HG02943 (cell line): Measurements from ENCODE around the gene CDC42EP5.
"Not testable (repeated sequence)": the region's sequence is repeated elsewhere in the genome, so short reads cannot be mapped to it uniquely, and the experiment has no call there.

ENCODE experiments used
- ATAC-seq: cut with Tn5 transposase; IDR thresholded peaks from one replicate; pipeline ENCODE4 v1.9.1; 2021; ENCODE audit warnings: mild to moderate bottlenecking, low read depth, moderate library complexity; ENCODE audit not compliant: unreplicated experiment

The CDC42EP5 gene

DNA sequence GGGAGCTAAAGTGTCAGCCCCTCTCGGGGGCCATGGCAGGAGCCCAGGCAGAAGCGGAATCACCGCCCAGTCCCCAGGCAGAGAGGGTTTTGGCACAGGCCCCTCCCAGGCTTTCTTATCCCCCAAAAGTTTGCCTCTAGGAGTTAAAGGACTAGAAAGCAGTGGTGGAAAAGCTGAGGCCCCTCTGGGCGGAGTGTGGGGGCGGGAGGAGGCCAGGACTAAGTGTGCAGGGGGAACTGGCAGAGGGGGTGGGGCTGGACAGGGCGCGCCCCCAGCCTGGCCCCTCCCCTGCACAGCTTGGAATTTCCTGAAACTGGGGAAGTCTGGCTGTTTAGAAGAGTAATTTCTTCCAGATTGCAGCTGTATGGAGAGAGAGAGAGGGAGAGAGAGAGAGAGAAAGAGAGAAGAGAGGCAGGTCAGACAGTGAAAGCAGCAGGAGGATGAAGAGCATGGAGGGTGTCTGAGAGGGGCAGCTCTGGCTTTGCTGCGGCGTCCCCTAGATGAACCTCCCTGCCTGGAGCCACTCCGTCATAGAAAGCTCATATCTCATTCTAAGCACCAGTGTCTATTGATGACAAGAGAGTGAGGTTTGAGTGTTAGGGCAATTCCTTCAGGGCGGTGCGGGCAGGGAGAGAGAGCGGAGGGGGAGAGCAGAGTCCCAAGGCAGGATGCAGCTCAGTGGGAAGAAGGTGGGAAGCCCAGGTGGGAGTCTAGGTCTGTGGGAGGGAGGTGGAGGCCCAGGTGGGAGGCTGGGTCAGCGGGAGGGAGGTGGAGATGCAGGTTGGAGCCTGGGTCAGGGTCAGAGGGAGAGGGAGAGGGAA is at the start of gene CDC42EP5:
Gene CDC42EP5, minus strand, starts transcription at position 226 of the 821 bp plus-strand sequence. CDS start 7,749 bp downstream, outside the sequence.
- ATAC-seq: no peak

- ATAC-seq: no peak
Observed at GRCh38 chr19:54521860-54522513, 48.9 kb upstream of the CDC42EP5 start.

GRCh38 chr19:54521022-54521859 is 48.1 kb upstream of the CDC42EP5 start:
- ATAC-seq: no peak

DNA sequence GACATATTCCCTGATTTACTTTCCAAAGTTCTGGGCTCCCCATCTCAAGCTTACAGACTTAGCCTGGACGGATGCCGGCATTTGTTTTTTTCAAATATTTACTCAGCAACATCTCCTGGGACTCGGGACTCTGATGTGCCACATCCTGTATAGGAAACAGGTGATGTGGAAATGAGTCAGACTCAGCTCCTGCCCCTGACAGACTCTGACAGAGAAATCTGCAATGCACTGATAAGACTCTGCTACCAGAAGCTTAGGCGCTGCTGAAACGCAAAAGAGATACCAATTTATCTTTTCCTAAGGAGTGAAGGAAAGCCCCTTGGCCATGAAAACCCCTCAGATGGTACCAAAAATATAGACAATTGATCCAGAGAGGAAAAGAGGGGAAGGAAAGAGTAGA is 45.7 kb upstream of the CDC42EP5 start:
- no peak for ATAC-seq

DNA sequence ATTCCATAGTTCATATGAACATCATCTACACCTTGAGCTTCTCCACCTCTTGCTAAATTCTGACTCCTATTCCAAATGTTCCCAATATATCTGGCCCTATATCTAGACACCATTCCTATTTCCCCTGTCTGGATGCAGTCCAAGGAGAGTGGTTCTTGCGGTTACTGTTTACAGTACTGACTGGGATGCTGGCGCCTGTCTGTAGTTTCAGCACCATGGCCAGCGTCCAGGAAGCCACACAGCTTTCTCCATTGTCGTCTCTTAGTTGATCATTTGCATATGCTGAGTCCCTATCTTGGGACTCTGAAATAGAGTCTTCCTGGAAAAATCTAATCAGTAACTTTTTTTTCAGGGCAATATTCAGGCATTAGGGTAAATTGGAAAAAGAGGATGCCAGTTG is 44.4 kb upstream of the CDC42EP5 start:
- ATAC-seq: no peak

- ATAC-seq: no peak
Observed at GRCh38 chr19:54515156-54515555, 42.1 kb upstream of the CDC42EP5 start.

DNA sequence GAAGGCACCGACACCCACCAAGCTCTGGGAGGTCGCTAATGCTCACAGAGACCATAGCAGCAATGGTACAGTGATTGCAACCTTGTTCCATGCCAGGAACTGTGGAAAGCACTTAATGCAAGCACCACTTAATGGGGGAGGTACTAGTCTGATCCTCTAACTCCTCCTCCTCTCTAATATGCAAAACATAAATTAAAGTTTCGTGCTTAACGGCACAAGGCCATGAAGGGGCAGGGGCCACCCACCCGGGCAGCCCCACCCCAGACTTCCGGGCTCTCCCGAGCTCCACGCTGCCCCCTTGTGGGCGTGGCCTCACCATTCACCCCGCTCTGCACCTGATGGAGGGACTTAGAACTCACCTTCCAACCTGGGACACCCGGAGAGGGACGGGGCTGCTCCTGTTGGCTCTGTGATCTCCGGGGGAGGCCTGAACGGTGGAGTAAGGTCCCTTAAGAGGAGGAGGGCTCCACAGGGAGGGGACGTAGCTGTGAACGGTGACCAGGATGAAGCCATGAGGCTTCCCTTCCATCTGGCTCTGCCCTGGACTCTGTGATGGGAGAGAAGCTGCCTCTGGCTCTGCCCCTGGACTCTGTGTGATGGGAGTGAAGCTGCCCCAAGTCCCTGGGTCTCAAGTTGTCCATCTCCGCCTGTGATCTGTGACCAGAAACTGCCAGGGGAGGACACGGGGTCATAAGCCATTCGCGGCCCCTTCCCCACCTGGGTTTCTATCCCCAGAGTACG is 36.3 kb upstream of the CDC42EP5 start:
- ATAC-seq: not testable (repeated sequence)

- not testable (repeated sequence) for ATAC-seq
Observed at GRCh38 chr19:54508487-54508886, 35.4 kb upstream of the CDC42EP5 start.

- no peak for ATAC-seq
Observed at GRCh38 chr19:54507824-54508223, 34.7 kb upstream of the CDC42EP5 start.

- ATAC-seq: not testable (repeated sequence)
Observed at GRCh38 chr19:54507038-54507717, 34.1 kb upstream of the CDC42EP5 start.

- ATAC-seq: no peak
Observed at GRCh38 chr19:54506079-54506478, 33.0 kb upstream of the CDC42EP5 start.

DNA sequence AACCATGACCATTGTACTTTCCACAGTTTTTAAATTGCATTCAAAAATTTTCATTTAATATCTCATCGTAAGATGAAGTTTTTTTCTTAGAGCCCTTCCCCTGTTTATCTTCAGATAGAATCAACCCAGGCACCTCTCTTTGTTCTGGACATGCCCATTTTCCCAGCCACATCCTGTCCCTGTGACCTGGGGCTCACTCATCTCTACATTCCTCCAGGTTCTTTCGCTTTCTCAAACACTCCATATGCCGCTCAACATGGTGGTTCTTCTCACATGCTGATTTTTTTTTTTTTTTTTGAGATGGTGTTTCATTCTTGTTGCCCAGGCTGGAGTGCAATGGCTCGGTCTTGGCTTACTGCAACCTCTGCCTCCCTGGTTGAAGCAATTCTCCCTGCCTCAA is 32.4 kb upstream of the CDC42EP5 start:
- not testable (repeated sequence) for ATAC-seq

- ATAC-seq: no peak
Observed at GRCh38 chr19:54502518-54503048, 29.5 kb upstream of the CDC42EP5 start, which contains the start of gene LAIR2. LAIR2 (plus strand) TSS chr19:54502831; CDS start chr19:54502919, 88 bp downstream.

DNA sequence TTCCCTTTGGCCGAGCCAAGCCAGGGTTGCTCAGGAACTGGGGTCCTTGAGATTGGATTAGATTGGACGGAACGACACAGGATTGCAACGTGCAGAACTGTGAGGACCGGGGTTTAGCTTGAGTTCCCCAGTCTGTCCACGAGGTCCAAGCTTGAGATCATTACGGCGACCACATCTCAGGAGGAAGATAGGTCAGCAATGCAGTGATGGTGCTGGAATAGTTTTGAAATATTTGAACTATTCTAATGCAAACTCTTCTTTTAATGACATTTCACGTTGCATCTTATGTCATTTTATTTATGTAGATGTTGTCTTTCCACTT is 25.3 kb upstream of the CDC42EP5 start:
- not testable (repeated sequence) for ATAC-seq

DNA sequence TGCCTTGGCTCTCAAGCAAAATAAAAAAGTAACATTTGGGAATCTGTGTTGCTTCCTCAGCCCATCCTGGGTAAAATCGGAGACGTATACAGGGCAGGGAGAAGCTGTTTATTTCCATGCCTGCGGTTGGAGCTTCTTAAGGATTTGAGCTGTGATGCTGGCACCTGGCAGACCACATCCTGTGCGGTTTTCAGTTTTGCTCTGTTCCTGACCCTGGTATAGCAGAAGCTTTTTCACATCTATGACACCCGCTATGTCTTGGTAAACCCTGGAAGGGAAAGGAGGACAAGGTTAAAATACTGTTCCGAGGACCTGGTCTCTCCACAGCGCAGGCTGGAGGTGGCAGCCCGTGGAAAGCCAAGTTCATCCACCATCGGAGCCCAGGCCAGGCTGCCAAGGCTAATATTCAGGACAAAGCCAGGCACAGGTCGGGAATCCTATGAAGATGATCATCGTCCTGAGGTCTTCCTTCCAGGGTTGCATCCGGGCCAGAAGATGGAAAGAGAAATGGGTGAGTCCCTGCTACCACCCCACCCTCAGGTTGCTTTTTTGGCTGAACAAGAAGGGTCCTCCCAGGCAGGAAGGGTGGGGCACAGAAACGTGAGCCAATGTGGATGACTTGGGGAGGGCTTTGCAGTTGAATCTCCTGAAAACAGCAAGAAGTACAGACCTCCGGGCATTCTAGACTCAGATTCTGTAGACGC is 24.8 kb upstream of the CDC42EP5 start:
- ATAC-seq: not testable (repeated sequence)

- ATAC-seq: not testable (repeated sequence)
Observed at GRCh38 chr19:54495284-54495683, 22.2 kb upstream of the CDC42EP5 start.

DNA sequence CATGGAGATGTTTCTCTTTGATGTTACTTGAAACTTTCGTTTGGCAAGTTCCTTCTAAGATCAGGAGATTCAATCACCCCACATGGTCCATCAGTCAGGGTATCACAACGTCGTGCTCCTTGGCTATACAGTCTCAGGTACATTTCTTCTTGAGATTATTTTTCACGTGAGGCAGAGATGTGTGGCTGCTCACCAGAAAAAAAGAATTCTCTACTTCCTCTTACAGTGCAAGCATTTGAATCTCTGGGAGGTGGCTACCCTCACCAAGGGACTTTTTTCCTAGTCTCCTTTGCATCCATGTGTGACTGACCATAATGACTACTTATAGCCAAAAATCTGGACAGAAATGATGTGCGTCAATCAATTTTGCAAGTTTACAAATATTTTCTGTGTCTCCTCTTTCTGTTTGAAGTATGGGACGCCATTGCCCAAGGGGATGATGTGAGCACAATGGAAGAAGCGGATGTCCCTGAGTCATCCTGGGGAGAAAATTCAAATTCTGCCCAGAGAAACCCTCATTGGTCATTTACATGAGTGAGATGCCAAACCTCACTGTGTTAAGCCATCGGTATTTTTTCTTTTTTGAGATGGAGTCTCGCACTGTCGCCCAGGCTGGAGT is 21.0 kb upstream of the CDC42EP5 start:
- no peak for ATAC-seq

GRCh38 chr19:54493056-54493455 is 20.0 kb upstream of the CDC42EP5 start:
- ATAC-seq: not testable (repeated sequence)
